GM18873 (cell line): ENCODE results near the gene BRAT1.
A peak's percentile ranks its signal among the peaks of the same experiment; 100 is the strongest.
"Not testable (repeated sequence)": the region's sequence is repeated elsewhere in the genome, so short reads cannot be mapped to it uniquely, and the experiment has no call there.

ENCODE experiments used
- ATAC-seq: cut with Tn5 transposase; IDR thresholded peaks from one replicate; pipeline ENCODE4 v1.9.1; 2021; ENCODE audit warnings: mild to moderate bottlenecking, moderate library complexity, moderate number of reproducible peaks; ENCODE audit not compliant: unreplicated experiment, low FRiP score

BRAT1 gene

DNA sequence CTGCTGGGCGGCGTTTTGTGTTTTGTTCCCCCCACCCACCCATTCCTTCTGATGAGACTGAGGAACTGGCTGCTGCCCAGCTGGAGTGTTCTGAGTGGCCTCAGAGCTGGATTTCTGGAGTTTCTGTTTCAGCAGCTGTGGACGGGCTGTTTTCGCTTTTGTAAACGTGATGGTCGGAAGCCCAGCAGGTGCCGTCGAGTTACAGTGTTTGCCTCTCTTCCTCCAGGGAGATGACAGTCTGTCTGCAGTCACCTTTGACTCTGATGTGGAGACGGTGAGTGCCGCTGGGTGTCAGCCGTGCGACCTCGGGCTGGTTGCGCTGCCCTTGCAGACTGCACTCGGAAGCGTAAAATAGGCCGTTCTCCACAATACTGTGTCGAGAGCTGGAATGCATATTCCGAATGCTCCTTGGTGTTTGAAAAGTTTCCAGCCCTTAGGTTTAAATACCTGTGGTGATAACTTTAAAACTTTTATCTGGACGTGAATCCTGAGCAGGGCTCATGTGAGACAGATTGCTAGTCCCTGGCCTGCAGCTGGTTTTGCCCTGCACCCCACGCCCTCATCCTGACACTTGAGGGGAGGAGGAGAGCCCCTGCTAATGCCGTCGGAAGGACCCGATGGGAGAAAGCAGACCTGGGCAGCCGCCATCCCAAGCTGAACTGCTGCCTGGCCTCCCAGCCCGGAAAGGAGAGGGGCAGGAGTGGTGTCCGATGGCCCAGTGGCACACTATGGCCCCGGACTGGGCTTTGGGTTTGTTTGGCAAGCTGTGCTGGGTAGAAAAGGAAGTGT lies 11.8 kb upstream of the BRAT1 start:
- ATAC-seq, result peak; percentile 92

DNA sequence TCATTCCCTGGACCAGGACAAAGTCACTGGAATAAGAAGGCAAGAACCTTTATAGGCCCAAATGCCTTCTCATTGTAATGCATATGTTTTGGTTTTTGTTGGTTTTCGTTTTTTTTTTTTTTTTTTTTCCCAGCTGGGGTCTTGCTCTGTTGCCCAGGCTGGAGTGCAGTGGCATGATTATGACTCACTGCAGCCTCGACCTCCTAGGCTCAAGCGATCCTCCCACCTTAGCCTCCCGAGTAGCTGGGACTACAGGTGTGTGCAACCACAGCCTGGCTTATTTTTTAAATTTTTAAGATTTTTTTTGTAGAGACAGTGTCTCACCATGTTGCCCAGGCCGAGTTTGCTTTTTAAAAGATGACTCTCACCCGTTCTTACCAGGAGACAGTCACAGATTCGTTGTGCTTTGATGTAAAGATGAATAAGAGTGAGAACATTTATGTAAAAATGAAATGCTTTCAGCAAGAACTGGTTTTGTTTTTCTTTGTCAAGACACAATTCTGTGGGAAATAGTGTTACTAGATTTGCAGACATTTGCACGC lies 11.1 kb upstream of the BRAT1 start:
- ATAC-seq, result peak; percentile 18

DNA sequence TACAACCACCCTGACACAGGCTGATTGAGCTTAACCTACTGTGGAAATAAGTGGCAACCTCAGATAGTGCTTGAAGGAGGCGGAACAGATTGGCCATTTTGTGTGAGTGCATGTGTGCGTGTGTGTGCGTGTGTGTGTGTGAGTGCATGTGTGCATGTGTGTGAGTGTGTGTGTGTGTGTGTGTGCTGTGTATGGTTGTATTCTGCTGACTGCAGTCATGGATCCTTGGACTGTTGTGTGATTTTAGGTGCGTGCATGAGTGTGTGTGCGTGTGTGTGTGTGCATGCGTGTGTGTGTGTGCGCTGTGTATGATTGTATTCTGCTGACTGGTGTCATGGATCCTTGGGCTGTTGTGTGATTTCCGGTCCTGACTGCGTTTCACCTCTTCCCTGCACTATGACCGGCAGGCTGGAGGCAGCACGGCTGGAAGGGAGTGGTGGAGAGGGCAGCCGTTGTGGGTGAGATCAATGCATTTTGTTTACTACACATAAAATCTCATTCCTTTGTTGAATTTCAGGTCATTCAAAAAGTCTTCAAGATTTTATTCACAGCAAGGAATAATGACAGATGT lies 9.7 kb upstream of the BRAT1 start:
- no peak for ATAC-seq

DNA sequence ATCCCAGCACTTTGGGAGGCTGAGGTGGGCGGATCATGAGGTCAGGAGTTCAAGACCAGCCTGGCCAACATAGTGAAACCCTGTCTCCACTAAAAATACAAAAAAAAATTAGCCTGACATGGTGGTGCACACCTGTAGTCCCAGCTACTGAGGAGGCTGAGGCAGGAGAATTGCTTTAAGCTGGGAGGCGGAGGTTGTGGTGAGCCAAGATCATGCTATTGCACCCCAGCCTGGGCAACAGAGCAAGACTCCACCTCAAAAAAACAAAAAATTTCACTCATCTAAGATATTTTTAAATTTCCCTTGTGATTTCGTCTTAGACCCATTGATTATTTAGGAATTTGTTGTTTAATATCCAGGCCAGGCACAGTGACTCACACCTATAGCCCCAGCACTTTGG lies 8.6 kb upstream of the BRAT1 start:
- not testable (repeated sequence) for ATAC-seq

DNA sequence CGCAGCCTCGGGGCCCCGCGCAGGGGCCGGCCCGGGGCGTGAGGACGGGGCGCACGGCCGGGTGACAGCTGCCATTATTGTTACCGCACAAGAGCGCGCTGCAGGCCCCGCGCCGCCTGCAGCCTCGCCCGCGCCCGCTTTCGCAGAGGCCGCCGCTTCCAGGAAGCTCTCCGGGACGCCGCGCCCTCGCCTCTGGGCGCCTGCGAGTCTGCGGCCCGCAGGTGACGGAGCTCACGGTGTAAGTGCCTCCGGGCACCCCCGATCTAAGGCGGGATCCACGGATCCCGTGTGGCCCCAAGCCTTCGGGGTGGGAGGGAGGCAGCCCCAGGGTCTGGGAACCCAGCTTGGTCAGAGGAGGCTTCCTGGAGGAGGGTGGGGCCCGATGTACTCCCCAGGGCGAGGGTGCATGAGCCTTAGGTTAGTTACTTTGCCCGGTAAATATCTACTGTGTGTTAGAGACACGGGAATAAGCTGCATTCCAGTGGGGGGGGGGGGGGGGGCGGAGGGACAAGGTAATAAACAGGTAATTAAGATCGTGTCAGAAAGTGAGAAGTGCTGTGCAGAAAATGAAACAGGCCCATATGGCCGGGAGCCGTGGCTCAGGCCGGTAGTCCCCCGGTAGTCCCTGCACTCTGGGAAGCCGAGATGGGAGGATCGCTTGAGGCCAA lies 4.1 kb upstream of the BRAT1 start:
- ATAC-seq, result no peak

DNA sequence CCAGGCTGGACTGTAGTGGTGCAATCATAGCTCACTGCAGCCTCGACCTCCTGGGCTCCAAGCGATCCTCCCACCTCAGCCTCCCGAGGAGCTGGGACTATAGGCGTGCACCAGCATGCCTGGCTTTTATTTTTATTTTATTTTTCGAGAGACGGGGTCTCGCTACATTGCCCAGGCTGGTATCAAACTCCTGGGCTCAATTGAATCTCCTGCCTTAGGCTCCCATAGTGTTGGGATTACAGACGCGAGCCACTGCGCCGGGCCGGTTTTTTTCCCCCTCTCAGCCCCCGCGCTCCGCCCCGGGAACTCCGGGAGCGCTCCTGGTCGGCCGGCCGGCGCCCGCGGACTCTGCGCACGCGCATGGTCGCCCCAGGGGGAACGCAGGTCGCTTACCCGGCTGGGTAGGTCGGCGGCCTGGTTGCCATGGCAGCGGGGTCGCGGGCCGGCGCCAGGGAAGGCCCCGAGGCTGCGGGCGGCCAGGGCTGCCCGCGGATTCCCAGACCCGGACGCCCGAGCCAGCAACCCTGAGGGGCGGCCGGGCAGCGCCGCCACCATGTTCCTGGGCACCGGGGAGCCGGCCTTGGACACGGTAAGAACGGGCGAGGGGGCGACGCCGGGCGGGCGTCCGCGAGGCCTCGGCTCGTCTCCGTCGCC lies 3.4 kb upstream of the BRAT1 start, which contains the start of gene IQCE:
TSS of gene IQCE (plus strand) at position 351 of the 654 bp plus-strand sequence. CDS start at position 554, 203 bp downstream.
- peak; percentile 35 for ATAC-seq

DNA sequence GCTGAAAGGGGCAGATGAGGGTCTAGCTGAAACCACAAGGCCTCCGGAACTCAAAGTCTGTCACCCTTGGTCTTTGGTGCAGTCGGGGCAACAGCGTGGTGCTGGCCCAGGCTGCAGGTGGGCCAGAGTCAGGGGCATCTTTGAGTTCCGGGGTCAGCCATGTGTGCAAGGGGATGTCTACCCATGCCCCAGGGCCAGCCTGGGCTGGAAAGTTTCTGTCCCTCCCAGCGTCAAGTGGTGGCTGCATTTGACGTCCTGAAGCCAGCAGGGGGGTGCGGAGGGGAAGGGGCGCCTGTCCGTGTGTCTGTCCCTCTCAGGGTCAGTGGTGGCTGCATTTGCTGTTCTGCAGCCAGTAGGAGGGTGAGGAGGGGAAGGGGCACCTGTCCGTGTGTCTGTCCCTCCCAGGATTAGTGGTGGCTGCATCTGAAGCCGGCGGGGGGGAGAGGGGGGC lies 638 bp downstream of the BRAT1 start:
- no peak for ATAC-seq

DNA sequence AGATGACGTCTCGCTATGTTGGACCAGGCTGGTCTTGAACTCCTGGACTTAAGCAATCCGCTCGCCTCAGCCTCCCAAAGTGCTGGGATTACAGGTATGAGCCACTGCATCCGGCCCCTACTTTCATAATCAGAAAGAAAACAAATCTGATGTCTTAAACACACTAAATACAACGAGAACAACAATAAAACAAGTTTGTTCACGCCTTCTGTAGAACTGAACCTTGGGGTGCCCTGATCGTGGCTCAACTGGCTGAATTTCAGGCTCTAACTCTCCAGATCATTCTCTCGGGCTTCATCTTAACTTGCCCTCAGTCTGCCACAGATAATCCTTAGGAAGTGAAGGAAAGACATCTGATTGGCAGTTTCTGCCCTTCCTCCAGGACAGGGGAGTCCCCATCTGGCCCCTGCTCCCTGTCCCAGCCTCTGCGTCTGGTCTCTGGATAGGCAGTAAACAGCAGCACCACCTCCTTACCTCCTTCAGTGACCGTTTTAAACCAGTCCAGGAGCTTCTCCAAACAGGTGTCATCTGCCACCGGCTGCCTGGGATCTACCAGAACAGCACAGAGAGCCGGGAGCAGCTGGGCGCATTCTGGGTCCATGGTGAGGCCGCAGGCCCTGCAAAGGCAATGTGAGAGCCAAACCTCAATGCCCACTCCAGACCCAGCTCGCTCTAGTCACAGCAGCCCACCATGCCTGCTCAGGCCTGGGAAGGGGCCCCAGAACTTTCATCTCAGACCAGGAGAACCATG lies 1.3 kb downstream of the BRAT1 start:
- ATAC-seq, result no peak

DNA sequence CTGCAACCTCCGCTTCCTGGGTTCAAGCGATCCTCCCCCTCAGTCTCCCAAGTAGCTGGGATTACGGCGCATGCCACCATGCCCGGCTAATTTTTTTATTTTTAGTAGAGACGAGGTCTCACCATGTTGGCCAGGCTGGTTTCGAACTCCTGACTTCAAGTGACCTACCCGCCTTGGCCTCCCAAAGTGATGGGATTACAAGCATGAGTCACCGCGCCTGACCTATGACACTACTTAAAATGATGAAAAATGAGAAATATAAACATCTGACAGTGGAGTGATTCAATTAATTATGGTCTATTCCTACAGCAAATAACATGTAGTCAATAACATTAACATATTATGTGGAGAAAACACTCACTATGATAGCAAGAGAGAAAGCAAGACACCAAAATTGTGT lies 2.2 kb downstream of the BRAT1 start:
- ATAC-seq, result no peak

DNA sequence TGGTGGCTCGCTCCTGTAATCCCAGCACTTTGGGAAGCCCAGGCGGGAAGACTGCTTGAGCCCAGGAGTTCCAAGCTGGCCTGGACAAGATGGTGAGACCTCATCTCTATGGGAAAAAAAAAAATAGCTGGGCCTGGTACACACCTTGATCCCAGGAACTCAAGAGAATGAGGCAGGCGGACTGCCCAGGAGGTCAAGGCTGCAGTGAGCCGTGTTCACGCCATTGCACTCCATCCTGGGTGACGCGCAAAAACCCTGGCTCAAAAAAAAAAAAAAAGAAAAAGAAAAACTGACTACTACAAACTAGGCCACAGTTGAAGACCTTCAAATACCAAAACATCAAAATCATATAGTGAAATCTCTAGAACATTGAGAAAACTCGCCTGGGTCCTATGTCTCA lies 3.9 kb downstream of the BRAT1 start:
- no peak for ATAC-seq

DNA sequence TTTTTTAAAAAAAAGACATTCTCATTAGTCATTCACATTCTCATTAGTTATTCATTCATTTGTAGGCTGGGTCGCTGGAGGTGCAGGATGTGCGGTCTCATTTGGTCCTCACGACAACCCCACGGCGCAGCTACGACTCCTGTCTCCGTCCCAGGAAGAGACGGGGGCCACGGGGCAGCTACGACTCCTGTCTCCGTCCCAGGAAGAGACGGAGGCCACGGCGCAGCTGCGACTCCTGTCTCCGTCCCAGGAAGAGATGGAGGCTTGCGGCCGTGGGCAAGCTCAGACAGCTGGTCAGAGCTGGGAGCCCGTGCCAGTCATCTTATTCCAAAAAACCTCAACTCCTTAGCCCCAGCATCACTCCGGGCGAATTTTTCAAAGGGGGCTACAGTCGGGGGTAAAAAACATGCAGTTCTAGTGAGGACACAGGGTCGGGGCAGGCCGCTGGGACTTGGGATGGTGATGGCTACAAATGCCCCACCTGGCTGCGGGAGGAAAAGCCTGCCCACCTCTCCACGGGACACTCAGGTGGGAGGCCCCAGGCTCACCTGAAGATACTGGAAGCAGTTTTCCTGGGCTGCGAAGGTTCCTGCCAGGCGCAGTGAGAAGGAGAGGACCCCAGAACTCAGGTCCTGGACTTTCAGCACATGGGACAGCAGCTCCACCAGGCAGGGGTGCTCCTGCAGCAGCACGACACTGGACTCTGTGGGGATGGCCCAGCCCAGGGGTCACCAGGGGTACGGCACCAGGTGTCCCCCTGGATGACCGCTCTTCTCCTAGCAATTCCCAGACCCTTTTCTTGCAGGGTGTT lies 8.3 kb downstream of the BRAT1 start:
- ATAC-seq, result no peak

DNA sequence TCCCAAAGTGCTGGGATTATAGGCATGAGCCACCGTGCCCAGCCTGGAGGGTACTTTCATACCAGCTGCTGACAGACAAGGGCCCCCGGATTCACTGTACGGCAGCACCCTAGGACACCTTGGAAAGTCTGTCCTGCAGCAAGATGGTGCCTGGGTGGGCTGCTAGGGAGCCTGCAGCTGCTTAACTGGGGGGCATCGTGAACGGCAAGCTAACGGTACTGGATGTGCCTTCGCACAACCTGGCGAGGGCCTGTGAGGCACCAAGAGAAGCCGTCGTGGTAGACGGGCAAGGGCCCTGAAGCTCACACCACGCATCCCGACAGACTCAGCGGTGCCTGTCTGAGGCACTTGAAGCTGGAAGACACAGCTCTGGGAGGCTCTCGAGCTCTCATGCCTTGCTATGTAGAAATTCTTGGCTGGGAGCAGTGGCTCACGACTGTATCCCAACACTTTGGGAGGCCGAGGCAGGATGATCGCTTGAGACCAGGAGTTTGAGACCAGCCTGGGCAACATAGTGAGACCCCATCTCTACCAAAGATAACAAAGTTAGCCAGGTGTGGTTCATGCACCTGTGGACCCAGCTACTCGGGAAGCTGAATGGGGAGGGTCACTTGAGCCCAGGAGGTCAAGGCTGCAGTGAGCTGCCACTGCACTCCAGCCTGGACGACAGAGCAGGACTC lies 9.4 kb downstream of the BRAT1 start:
- no peak for ATAC-seq

DNA sequence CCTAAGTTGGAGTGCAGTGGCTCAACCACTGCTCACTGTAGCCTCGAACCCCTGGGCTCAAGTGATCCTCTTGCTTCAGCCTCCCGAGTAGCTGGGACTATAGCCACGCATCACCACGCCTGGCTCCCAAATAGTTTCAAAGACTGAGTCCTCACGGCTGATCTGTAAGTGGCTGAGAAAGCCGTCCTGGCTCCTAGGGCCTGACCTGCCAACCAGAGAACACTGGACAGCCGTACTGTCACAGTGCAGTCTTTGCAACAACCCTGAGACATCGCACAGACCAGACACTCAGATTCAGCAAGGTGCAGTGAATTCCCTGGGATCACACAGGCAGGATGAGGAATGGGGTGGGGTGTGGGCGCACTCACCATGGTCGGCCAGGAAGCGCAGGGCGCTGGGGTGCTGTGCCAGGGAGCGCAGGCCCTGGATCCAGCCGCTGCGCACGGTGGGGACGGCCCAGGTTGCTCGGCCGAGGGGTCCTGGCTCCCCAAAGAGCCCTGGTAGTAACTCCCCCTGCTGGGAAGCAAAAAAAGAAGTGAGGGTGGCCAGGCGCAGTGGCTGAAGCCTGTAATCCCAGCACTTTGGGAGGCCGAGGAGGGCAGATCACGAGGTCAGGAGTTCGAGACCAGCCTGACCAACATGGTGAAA lies 10.7 kb downstream of the BRAT1 start:
- no peak for ATAC-seq

DNA sequence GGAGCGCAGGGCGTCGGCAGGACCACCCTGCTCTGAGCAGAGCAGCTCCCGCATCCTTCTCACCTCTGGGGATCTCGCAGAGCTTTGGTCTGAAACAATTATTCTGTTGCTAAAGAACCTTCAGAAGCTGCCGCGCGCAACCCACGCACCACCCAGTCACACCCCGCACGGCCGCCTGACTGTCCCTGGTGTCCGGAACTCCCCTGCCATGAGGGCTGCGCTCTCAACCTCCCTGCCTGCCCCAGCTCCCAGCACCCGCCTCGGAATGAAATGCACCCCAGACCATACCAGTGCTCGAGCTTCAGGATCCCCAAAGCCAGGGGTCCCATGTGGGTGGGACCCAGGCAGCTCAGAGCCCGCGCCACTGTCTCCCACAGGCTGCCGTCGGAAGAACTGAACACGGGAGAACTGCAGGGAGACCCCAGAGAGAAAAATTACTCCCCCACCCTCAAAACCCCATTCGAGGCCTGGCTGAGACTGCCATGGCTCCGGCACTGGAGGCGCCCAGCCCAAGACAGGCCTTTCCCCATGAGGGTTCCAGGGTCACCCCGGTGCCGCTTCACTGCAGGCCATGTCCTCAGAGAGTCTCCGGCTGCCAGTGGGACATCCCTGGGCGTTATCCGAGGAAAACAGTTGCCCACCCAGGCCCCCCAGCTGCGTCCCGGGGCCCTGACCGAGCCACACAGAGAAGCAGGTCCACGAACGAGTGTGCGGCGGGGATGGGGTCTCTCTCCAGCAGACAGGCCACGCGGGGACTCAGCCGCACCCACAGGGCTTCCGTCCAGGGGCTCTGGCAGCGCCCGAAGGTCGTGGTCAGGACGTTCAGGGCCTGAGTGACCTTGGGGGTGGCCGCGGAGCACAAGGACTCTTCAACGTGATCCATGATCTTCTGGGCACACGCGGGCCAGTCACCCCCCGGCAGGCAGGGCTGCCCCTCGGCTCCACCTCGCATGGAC lies 12.1 kb downstream of the BRAT1 start:
- no peak for ATAC-seq

DNA sequence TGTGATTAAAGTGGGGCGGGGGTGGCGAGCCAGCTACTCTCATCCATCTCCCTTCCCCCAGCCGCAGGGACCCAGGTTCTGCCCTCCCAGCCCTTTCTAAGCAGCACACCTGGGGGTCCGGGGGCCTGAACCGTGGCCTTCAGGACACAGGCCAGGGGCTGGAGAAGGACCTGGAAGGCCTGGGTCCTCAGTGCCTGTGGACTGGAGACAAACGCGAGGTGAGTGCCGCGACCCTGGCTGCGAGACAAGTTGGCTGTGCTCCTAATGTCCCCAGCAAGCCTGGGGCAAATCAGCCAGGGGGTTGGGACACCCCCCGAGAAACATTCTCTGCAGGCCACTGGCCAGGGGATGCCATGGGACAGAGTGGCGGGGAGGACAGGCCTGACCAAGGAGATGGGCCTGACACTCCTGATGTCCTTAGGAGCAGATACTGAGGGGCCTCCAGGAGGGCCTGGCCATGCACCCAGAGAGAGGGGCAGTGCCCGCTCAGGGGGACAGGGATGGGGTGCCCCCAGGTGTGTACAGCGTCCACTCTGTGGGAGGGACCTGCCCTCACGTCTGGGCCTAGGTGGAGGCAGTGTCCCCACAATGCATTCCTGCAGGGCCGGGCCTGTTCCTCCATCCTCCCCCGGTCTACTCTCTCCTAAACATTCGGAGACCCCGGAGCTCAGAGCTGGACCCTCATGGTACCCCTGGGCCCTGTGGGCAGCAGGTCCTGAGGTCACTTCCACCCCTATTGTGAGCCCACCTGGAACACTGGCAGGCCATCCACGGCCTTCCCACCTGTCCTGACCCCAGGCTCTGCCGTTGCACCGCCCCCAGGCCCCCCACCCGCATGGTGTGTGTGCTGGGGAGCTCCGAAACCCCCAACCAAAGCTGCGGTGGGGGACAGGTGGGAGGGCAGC lies 13.1 kb downstream of the BRAT1 start:
- no peak for ATAC-seq
